SK-N-SH (cell line): ENCODE measurements around the gene SLC25A42. TPM values are rescaled to one million over a fixed set of nuclear protein-coding genes. Genes with fewer than 3 reads are reported as not detected.
"Not testable (repeated sequence)": the region's sequence is repeated elsewhere in the genome, so short reads cannot be mapped to it uniquely, and the experiment has no call there.

ENCODE experiments used
- CTCF ChIA-PET: fragments of 300-600, 350-600 bp; formaldehyde crosslinking; extraction: SDS; loops from one replicate; lab custom pipeline; 2021; lab: Yijun Ruan, JAX
- POLR2A ChIA-PET: fragments of 350-600 bp; sonication (Branson Sonifier 250); formaldehyde crosslinking; extraction: SDS; loops from one replicate; lab custom pipeline; 2020; ENCODE audit warnings: antibody characterized with exemption, inconsistent platforms; lab: Yijun Ruan, JAX
- DNase-seq: peaks from one replicate; pipeline ENCODE4 v3.0.0; 2012
- H2AFZ ChIP-seq: fragments of 200-600 bp; sonication (generic); 2 replicates; pipeline ENCODE4 v1.8.1; 2016; ENCODE audit warnings: antibody characterized with exemption, mild to moderate bottlenecking, low read depth
- H3F3A ChIP-seq: fragments of 200-600 bp; sonication (generic); replicated peaks from 2 replicates; pipeline ENCODE3; 2016; ENCODE audit warnings: antibody characterized with exemption, mild to moderate bottlenecking; ENCODE audit not compliant: insufficient read depth
- H3K27ac ChIP-seq, 2 experiments: fragments of 200-500 bp in 1 of 2; fragments of 200-600 bp in 1 of 2; sonication (Bioruptor generic) in 1 of 2; sonication (generic), shearing (Covaris generic) in 1 of 2; 2 replicates each; pipeline versions ENCODE4 v1.5.1 to v1.6.1; 2014 to 2016; ENCODE audit warnings: low read depth in 2 of 2, inconsistent platforms in 1 of 2, low read length in 1 of 2, mild to moderate bottlenecking in 1 of 2, mixed read lengths in 1 of 2
- H3K27me3 ChIP-seq: fragments of 200-600 bp; sonication (generic), shearing (Covaris generic); 2 replicates; pipeline ENCODE4 v1.6.1; 2016; ENCODE audit warnings: mixed run types; ENCODE audit not compliant: insufficient read depth
- H3K36me3 ChIP-seq, 2 experiments: fragments of 200-500 bp in 1 of 2; fragments of 200-600 bp in 1 of 2; sonication (Bioruptor generic) in 1 of 2; sonication (generic) in 1 of 2; replicated peaks in 1 of 2; 2 replicates each; pipeline versions ENCODE3 to v1.5.1; 2014 to 2016; ENCODE audit warnings: low read length in 1 of 2, mild to moderate bottlenecking in 1 of 2; ENCODE audit not compliant: insufficient read depth in 2 of 2, control insufficient read depth in 1 of 2
- H3K4me1 ChIP-seq, 2 experiments: fragments of 200-500 bp in 1 of 2; fragments of 200-600 bp in 1 of 2; sonication (Bioruptor generic) in 1 of 2; sonication (generic), shearing (Covaris generic) in 1 of 2; 2 replicates each; pipeline versions ENCODE4 v1.5.1 to v1.6.1; 2014 to 2016; ENCODE audit warnings: low read depth in 1 of 2, low read length in 1 of 2, mixed run types in 1 of 2; ENCODE audit not compliant: insufficient read depth in 2 of 2, control insufficient read depth in 1 of 2
- H3K4me2 ChIP-seq: fragments of 200-600 bp; sonication (generic), shearing (Covaris generic); 2 replicates; pipeline ENCODE4 v1.6.1; 2017; ENCODE audit warnings: mixed run types
- H3K4me3 ChIP-seq, 2 experiments: fragments of 200-500 bp in 1 of 2; fragments of 200-600 bp in 1 of 2; sonication (Bioruptor generic) in 1 of 2; sonication (generic), shearing (Covaris generic) in 1 of 2; 2 replicates each; pipeline versions ENCODE4 v1.5.1 to v1.8.1; 2014 to 2016; ENCODE audit warnings: low read depth in 2 of 2, inconsistent platforms in 1 of 2, low read length in 1 of 2, mild to moderate bottlenecking in 1 of 2, mixed read lengths in 1 of 2, moderate library complexity in 1 of 2
- H3K79me2 ChIP-seq: fragments of 200-600 bp; sonication (generic); 2 replicates; pipeline ENCODE4 v1.8.1; 2017; ENCODE audit warnings: mild to moderate bottlenecking; ENCODE audit not compliant: insufficient read depth
- H3K9ac ChIP-seq: fragments of 200-600 bp; sonication (generic); 2 replicates; pipeline ENCODE4 v1.6.1; 2017; ENCODE audit warnings: mixed run types
- H3K9me2 ChIP-seq: fragments of 200-600 bp; sonication (generic); 2 replicates; pipeline ENCODE4 v1.6.1; 2017; ENCODE audit warnings: mixed run types
- H3K9me3 ChIP-seq: fragments of 200-600 bp; sonication (generic); 2 replicates; pipeline ENCODE4 v1.6.1; 2017; ENCODE audit warnings: mixed run types, mild to moderate bottlenecking, moderate library complexity
- H4K20me1 ChIP-seq: fragments of 200-600 bp; sonication (generic); 2 replicates; pipeline ENCODE4 v1.6.1; 2017; ENCODE audit warnings: mild to moderate bottlenecking, mixed run types; ENCODE audit not compliant: insufficient read depth
- FOXJ3 ChIP-seq: sonication (generic); formaldehyde crosslinking; IDR thresholded peaks from 2 replicates; pipeline ENCODE4 v1.5.1; 2020; ENCODE audit warnings: mild to moderate bottlenecking, missing genetic modification reagents
- MEF2A ChIP-seq: IDR thresholded peaks from 2 replicates; pipeline ENCODE4 v1.4.0; 2012; ENCODE audit warnings: low read depth, borderline replicate concordance
- NRF1 ChIP-seq: IDR thresholded peaks from 2 replicates; pipeline ENCODE4 v1.6.1; 2012; ENCODE audit warnings: low read depth, mild to moderate bottlenecking, low read length
- RCOR1 ChIP-seq: fragments of 150-350 bp; IDR thresholded peaks from 2 replicates; pipeline ENCODE4 v1.6.1; 2017; ENCODE audit warnings: antibody characterized with exemption, low read length
- RXRA ChIP-seq: IDR thresholded peaks from 2 replicates; pipeline ENCODE4 v1.4.0; 2012; ENCODE audit warnings: low read depth, mild to moderate bottlenecking, borderline replicate concordance
- SIN3A ChIP-seq: IDR thresholded peaks from 2 replicates; pipeline ENCODE4 v1.6.1; 2012; ENCODE audit warnings: low read depth, mild to moderate bottlenecking, low read length, moderate library complexity, borderline replicate concordance
- TCF12 ChIP-seq: IDR thresholded peaks from 2 replicates; pipeline ENCODE4 v1.4.0; 2012
- YY1 ChIP-seq: IDR thresholded peaks from 2 replicates; pipeline ENCODE4 v1.4.0; 2012; ENCODE audit warnings: low read depth, mild to moderate bottlenecking
- WGBS: methylation state at CpG from one replicate; pipeline ENCODE4 v1.1.6; 2017; ENCODE audit warnings: low lambda C conversion rate; 5-methylcytosine and 5-hydroxymethylcytosine counted together
- polyA plus RNA-seq, 3 experiments: library from polyadenylated mRNA; depleted of rRNA; stranded (reverse); fragments of >200 nt; gene quantifications; 2 replicates each; pipeline ENCODE4 v1.2.3, GENCODE V29; 2012
- TF ChIP-seq, protein P1 (sequence below): IDR thresholded peaks from 2 replicates; pipeline ENCODE4 v1.4.0; 2012; ENCODE audit warnings: low read depth, borderline replicate concordance
- TF ChIP-seq, protein P2 (sequence below): IDR thresholded peaks from 2 replicates; pipeline ENCODE4 v1.6.1; 2012; ENCODE audit warnings: mild to moderate bottlenecking, low read depth, low read length, moderate library complexity

The SLC25A42 gene
- polyA plus RNA-seq, 1 of the 3 experiments (the other 2 are of a cell fraction) = 6.1 TPM

DNA sequence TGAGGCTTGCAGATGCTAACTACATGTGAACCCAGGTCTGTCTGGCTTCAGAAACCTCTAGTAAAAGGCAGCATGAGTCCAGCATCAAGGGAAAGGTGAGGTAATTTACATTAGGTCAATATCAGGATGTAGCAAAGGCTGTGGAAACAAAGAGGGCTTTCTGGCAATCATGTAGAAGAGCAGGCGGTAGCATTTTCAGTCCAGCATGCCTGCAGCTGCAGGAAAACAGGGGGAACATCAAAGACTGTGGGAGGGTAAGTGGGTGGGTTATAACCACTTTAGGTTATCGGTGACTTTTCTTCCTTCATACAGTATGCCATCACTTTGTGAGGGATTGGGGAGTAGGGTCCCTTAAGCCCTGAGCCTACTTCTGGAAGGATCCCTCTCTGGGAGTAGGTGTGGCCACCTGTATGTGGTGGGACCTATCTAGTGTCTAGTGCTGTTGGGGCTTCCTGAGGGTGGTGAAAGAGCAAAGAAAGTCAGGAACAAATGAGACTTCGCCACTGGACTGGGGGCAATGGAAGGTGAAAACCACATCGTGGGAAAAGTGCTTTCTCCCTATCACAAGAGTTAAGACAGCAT lies 41.3 kb upstream of the SLC25A42 start:
- Histone ChIP-seq H3K9ac (no peak overlapping the region), H3K4me2 (no peak overlapping the region), H4K20me1 (peaks cover 60% of the 10 kb centered on the region), H3K36me3 (peaks cover 49 to 55% of the 10 kb centered on the region in 2 experiments), H3K4me1 (peaks cover 0 to 5% of the 10 kb centered on the region in 2 experiments; a peak in 1 of 4 replicates), H3K27ac (0 out of 4 replicates have a peak overlapping the region, but pooled peaks of 1 of the 2 experiments have one; percentile 60), H3K27me3 (no peaks in the 10 kb centered on the region), H3F3A (peaks cover 32% of the 10 kb centered on the region), H3K4me3 (no peak overlapping the region), H2AFZ (no peak overlapping the region), H3K9me3 (no peaks in the 10 kb centered on the region), H3K9me2 (no peaks in the 10 kb centered on the region), H3K79me2 (peaks cover 93% of the 10 kb centered on the region)
- no peak for DNase-seq
- ChIA-PET CTCF (interaction anchor here (0.6 kb wide), 1 partner anchor 27 kb away, joined by 3 read pairs; no protein-coding TSS in a partner anchor), POLR2A (no interaction called here)
- WGBS = 77% methylated on average over 4 of the region's 4 CpGs
- TF ChIP-seq FOXJ3 (CRISPR knock-in tag) (no peak), SIN3A (no peak), RCOR1 (no peak), MEF2A (no peak), TCF12 (no peak), NRF1 (no peak), YY1 (no peak), RXRA (no peak)
- TF ChIP-seq, protein P1, sequence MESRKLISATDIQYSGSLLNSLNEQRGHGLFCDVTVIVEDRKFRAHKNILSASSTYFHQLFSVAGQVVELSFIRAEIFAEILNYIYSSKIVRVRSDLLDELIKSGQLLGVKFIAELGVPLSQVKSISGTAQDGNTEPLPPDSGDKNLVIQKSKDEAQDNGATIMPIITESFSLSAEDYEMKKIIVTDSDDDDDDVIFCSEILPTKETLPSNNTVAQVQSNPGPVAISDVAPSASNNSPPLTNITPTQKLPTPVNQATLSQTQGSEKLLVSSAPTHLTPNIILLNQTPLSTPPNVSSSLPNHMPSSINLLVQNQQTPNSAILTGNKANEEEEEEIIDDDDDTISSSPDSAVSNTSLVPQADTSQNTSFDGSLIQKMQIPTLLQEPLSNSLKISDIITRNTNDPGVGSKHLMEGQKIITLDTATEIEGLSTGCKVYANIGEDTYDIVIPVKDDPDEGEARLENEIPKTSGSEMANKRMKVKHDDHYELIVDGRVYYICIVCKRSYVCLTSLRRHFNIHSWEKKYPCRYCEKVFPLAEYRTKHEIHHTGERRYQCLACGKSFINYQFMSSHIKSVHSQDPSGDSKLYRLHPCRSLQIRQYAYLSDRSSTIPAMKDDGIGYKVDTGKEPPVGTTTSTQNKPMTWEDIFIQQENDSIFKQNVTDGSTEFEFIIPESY = no peak
- TF ChIP-seq, protein P2, sequence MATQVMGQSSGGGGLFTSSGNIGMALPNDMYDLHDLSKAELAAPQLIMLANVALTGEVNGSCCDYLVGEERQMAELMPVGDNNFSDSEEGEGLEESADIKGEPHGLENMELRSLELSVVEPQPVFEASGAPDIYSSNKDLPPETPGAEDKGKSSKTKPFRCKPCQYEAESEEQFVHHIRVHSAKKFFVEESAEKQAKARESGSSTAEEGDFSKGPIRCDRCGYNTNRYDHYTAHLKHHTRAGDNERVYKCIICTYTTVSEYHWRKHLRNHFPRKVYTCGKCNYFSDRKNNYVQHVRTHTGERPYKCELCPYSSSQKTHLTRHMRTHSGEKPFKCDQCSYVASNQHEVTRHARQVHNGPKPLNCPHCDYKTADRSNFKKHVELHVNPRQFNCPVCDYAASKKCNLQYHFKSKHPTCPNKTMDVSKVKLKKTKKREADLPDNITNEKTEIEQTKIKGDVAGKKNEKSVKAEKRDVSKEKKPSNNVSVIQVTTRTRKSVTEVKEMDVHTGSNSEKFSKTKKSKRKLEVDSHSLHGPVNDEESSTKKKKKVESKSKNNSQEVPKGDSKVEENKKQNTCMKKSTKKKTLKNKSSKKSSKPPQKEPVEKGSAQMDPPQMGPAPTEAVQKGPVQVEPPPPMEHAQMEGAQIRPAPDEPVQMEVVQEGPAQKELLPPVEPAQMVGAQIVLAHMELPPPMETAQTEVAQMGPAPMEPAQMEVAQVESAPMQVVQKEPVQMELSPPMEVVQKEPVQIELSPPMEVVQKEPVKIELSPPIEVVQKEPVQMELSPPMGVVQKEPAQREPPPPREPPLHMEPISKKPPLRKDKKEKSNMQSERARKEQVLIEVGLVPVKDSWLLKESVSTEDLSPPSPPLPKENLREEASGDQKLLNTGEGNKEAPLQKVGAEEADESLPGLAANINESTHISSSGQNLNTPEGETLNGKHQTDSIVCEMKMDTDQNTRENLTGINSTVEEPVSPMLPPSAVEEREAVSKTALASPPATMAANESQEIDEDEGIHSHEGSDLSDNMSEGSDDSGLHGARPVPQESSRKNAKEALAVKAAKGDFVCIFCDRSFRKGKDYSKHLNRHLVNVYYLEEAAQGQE = no peak

DNA sequence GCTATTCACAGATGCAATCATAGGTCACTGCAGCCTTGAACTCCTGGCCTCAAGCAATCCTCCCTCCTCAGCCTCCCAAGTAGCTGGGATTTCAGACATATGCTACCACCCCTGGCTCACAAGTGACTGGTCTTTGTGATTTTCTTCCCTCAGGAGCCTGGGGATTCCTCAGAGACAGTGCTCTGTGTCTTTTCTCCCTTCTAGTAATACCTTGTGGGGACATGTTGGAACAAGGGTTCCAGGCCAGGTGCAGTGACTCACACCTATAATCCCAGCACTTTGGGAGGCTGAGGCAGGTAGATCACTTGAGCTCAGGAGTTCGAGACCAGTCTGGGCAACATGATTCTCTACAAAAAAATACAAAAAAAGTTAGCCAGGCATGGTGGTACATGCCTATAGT lies 40.4 kb upstream of the SLC25A42 start:
- 0 out of 4 replicates have a peak overlapping the region, but pooled peaks of 1 of the 2 experiments have one; percentile 15 for H3K27ac ChIP-seq
- H3K27me3 ChIP-seq, DNase-seq, H3K4me2 ChIP-seq, H3K9me2 ChIP-seq, H2AFZ ChIP-seq, H3K9ac ChIP-seq, POLR2A ChIA-PET, H3K9me3 ChIP-seq, H3K4me3 ChIP-seq, H3K4me1 ChIP-seq: not testable (repeated sequence)
- H3K79me2 ChIP-seq = peaks cover 93% of the 10 kb centered on the region
- H3F3A ChIP-seq = peaks cover 32% of the 10 kb centered on the region
- WGBS = 93% methylated on average over 1 of the region's 1 CpG
- peaks cover 53% of the 10 kb centered on the region for H4K20me1 ChIP-seq
- H3K36me3 ChIP-seq = peaks cover 49 to 60% of the 10 kb centered on the region in 2 experiments
- CTCF ChIA-PET = interaction anchor here (0.6 kb wide), 1 partner anchor 28 kb away, joined by 3 read pairs; no protein-coding TSS in a partner anchor
